DOHH2 (cell line): Measurements from ENCODE around the gene EPB42.
"Not testable (repeated sequence)": the region's sequence is repeated elsewhere in the genome, so short reads cannot be mapped to it uniquely, and the experiment has no call there.

ENCODE experiments used
- H3F3A ChIP-seq: fragments of 200-600 bp; sonication (generic), shearing (Covaris generic); 2 replicates; pipeline ENCODE4 v1.6.0; 2016; ENCODE audit warnings: antibody characterized with exemption, mild to moderate bottlenecking; ENCODE audit not compliant: control insufficient read depth, insufficient read depth
- H3K27ac ChIP-seq: fragments of 200-600 bp; sonication (generic); 2 replicates; pipeline ENCODE4 v1.5.1; 2014; ENCODE audit warnings: low read depth, mild to moderate bottlenecking, low read length, moderate library complexity
- H3K27me3 ChIP-seq: fragments of 200-600 bp; sonication (generic); 2 replicates; pipeline ENCODE4 v1.6.1; 2014; ENCODE audit warnings: mild to moderate bottlenecking, low read length, mixed read lengths; ENCODE audit not compliant: control insufficient read depth
- H3K36me3 ChIP-seq: fragments of 200-600 bp; sonication (generic); 2 replicates; pipeline ENCODE4 v1.6.1; 2014; ENCODE audit warnings: mild to moderate bottlenecking, low read length, moderate library complexity, mixed read lengths; ENCODE audit not compliant: control insufficient read depth
- H3K4me1 ChIP-seq: fragments of 200-600 bp; sonication (generic); 2 replicates; pipeline ENCODE4 v1.6.1; 2014; ENCODE audit warnings: mild to moderate bottlenecking, low read length, mixed read lengths; ENCODE audit not compliant: control insufficient read depth
- H3K4me2 ChIP-seq: fragments of 200-600 bp; sonication (generic); 2 replicates; pipeline ENCODE4 v1.6.0; 2014; ENCODE audit warnings: mild to moderate bottlenecking, low read length, moderate library complexity
- H3K4me3 ChIP-seq: fragments of 200-600 bp; sonication (generic); 2 replicates; pipeline ENCODE4 v1.5.1; 2014; ENCODE audit warnings: mild to moderate bottlenecking, low read length, mixed read lengths
- H3K79me2 ChIP-seq: fragments of 200-600 bp; sonication (generic); 2 replicates; pipeline ENCODE4 v1.6.1; 2014; ENCODE audit warnings: mild to moderate bottlenecking, low read length, mixed read lengths; ENCODE audit not compliant: control insufficient read depth
- H3K9me2 ChIP-seq: fragments of 200-600 bp; sonication (generic); replicated peaks from 2 replicates; pipeline ENCODE4 v1.6.1; 2014; ENCODE audit warnings: mild to moderate bottlenecking, low read length, mixed read lengths; ENCODE audit not compliant: control insufficient read depth
- H3K9me3 ChIP-seq: fragments of 200-600 bp; sonication (generic); 2 replicates; pipeline ENCODE4 v1.6.1; 2014; ENCODE audit warnings: antibody characterized with exemption, low read length, mixed read lengths; ENCODE audit not compliant: control insufficient read depth, insufficient read depth
- H4K20me1 ChIP-seq: fragments of 200-600 bp; sonication (generic); 2 replicates; pipeline ENCODE4 v1.6.0; 2014; ENCODE audit warnings: low read depth, mild to moderate bottlenecking, antibody characterized with exemption, low read length, moderate library complexity; ENCODE audit not compliant: control insufficient read depth, insufficient read depth
- EZH2phosphoT487 ChIP-seq: fragments of 200-600 bp; sonication (generic); IDR thresholded peaks from 2 replicates; pipeline ENCODE4 v1.6.1; 2017; ENCODE audit warnings: borderline replicate concordance, mild to moderate bottlenecking, antibody characterized with exemption, low read length, moderate library complexity, mixed read lengths
- TF ChIP-seq, protein P1 (sequence below): fragments of 200-600 bp; sonication (generic); IDR thresholded peaks from one replicate; pipeline ENCODE4 v1.5.1; 2014; ENCODE audit warnings: antibody characterized with exemption, mild to moderate bottlenecking, low read depth, low read length; ENCODE audit not compliant: poor library complexity, severe bottlenecking

EPB42 gene

DNA sequence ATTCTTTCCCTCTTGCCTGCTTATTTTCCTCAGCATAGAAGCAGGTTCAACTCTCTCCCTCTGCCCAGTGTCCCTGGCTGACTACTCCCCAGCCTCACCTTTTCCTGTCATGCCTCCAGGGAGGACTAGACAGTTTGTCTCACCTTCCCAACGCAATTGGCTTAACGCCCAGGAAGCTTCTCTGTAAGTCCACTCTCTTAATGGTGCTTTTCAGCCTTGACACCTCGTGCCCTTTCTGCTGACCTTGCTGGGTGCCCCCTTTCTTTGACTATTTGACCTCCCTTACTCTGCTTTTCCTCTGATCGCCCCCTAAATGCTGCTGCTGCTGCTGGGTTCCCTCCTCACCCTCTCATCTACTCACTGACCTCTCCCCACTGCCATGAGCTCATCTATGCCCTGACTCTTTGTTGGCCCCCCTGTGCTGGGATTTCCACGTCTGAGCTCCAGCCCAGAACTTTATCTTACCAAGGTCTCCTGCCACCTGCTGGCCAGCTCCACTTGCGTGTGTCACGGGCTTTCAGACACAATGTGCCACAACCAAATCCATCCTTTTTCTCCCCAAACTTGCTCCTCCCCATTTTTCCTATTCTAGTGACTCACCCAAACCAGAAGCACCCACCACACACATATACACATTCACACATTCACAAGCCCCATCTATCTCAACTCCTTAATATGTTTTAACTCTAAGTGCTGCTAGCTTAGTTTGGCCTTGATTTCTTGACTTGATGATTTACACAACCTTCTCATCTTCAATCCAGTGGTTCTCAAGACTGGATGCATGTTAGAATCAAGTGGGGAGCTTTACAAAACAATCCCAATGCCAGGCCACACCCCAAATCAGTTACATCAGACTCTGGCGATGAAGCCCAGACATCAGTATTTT is 16.6 kb downstream of the EPB42 start:
- Histone ChIP-seq H3K4me1 (no peaks in the 10 kb centered on the region), H3K79me2 (no peaks in the 10 kb centered on the region), H3K4me2 (no peak overlapping the region)

DNA sequence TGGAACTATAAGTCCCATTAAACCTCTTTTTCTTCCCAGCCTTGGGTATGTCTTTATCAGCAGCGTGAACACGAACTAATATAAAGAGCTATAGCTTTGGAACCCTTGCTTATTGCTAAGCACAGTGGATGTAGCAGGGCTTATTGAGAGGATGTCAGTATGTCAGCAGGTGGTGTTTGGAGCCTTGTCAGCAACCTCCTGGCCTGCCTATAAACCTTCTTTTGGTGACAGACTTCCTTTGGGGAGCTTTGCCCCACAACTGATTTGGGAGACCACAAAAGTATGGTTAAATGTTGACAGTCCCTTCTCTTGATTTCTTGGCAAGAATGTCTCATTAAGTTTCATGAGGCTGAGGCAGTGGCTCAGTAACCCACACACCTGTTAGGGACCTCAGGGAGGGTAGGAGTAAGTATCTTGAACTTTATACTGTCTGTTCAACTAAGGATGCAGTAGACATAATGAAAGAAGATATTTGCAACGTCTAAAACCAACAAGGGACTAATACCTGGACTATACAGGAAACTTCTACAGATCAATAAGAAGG is 20.8 kb downstream of the EPB42 start:
- Histone ChIP-seq H3K79me2 (no peaks in the 10 kb centered on the region), H3K36me3 (peaks cover 12% of the 10 kb centered on the region), H3K9me3 (no peaks in the 10 kb centered on the region), H3K27ac (no peak overlapping the region), H3K4me1 (0 out of 2 replicates have a peak, but pooled peaks cover 5% of the 10 kb centered on the region), H3K4me3 (no peak overlapping the region), H3K4me2 (no peak overlapping the region), H3K9me2 (no peaks in the 10 kb centered on the region), H3F3A (no peaks in the 10 kb centered on the region), H3K27me3 (no peaks in the 10 kb centered on the region; the same call in 1 of the 2 replicates), H4K20me1 (no peaks in the 10 kb centered on the region)
- TF ChIP-seq, protein P1, sequence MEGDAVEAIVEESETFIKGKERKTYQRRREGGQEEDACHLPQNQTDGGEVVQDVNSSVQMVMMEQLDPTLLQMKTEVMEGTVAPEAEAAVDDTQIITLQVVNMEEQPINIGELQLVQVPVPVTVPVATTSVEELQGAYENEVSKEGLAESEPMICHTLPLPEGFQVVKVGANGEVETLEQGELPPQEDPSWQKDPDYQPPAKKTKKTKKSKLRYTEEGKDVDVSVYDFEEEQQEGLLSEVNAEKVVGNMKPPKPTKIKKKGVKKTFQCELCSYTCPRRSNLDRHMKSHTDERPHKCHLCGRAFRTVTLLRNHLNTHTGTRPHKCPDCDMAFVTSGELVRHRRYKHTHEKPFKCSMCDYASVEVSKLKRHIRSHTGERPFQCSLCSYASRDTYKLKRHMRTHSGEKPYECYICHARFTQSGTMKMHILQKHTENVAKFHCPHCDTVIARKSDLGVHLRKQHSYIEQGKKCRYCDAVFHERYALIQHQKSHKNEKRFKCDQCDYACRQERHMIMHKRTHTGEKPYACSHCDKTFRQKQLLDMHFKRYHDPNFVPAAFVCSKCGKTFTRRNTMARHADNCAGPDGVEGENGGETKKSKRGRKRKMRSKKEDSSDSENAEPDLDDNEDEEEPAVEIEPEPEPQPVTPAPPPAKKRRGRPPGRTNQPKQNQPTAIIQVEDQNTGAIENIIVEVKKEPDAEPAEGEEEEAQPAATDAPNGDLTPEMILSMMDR = no peak
- no peak for TF ChIP-seq EZH2phosphoT487

More for the DNA sequence above, 16.6 kb downstream of the EPB42 start:
- Histone ChIP-seq H3K27ac (no peak overlapping the region), H3K4me3 (no peak overlapping the region), H4K20me1 (no peaks in the 10 kb centered on the region), H3K27me3 (peaks cover 7% of the 10 kb centered on the region; the same call in 1 of the 2 replicates), H3F3A (no peaks in the 10 kb centered on the region), H3K9me3 (no peaks in the 10 kb centered on the region), H3K9me2 (no peaks in the 10 kb centered on the region), H3K36me3 (no peaks in the 10 kb centered on the region)
- no peak for TF ChIP-seq EZH2phosphoT487
- TF ChIP-seq, protein P1 = peak; percentile 89

DNA sequence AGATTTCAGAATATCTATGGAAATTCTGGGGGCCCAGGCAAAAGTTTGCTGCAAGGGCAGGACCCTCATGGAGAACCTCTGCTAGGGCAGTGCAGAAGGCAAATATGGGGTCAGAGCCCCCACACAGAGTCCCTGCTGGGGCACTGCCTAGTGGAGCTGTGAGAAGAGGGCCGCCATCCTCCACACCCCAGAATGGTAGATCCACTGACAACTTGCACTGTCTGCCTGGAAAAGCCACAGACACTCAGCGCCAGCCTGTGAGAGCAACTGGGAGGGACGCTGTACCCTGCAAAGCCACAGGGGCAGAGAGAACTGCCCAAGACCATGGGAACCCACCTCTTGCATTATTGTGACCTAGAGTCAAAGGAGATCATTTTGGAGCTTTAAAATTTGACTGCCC is 21.8 kb downstream of the EPB42 start:
- Histone ChIP-seq H3K4me3 (no peak overlapping the region), H3K4me2 (no peak overlapping the region), H3K9me3 (no peaks in the 10 kb centered on the region), H3K27me3 (no peaks in the 10 kb centered on the region; the same call in 1 of the 2 replicates), H4K20me1 (no peaks in the 10 kb centered on the region), H3K9me2 (no peaks in the 10 kb centered on the region), H3K79me2 (no peaks in the 10 kb centered on the region), H3K36me3 (peaks cover 21% of the 10 kb centered on the region), H3K27ac (no peak overlapping the region), H3F3A (no peaks in the 10 kb centered on the region), H3K4me1 (0 out of 2 replicates have a peak, but pooled peaks cover 5% of the 10 kb centered on the region)
- TF ChIP-seq, protein P1 = no peak
- no peak for TF ChIP-seq EZH2phosphoT487

DNA sequence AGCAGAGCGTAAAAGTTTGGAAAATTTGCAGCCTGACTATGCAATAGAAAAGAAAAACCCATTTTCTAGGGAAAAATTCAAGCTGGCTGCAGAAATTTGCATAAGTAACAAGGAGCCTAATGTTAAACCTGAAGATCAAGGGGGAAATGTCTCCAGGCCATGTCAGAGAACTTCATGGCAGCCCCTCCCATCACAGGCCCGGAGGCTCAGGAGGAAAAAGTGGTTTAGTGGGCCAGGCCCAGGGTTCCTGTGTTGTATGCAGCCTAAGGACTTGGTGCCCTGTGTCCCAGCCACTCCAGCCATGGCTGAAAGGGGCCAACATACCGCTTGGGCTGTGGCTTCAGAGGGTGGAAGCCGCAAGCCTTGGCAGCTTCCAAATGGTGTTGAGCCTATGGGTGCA is 22.3 kb downstream of the EPB42 start:
- not testable (repeated sequence) for H3K4me1 ChIP-seq, H3K27me3 ChIP-seq, H3K4me2 ChIP-seq, H3K9me3 ChIP-seq, H3K27ac ChIP-seq, H4K20me1 ChIP-seq, H3F3A ChIP-seq, H3K9me2 ChIP-seq, H3K79me2 ChIP-seq, H3K4me3 ChIP-seq
- peaks cover 21% of the 10 kb centered on the region for H3K36me3 ChIP-seq

DNA sequence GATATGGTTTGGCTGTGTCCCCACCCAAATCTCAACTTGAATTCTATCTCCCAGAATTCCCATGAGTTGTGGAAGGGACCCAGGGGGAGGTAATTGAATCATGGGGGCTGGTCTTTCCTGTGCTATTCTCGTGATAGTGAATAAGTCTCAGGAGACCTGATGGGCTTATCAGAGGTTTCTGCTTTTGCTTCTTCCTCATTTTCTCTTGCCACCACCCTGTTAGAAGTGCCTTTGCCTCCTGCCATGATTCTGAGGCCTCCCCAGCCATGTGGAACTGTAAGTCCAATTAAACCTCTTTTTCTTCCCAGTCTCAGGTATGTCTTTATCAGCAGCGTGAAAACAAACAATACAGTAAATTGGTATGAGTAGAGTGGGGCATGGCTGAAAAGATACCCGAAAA is 23.0 kb downstream of the EPB42 start:
- H3K27me3 ChIP-seq, H3K79me2 ChIP-seq, H3K9me2 ChIP-seq, H3K9me3 ChIP-seq, H3K4me3 ChIP-seq, H3K4me1 ChIP-seq, H3K4me2 ChIP-seq, H4K20me1 ChIP-seq, H3K27ac ChIP-seq, H3F3A ChIP-seq: not testable (repeated sequence)
- H3K36me3 ChIP-seq = peaks cover 27% of the 10 kb centered on the region
